Measurements from ENCODE around the gene FRMPD3.
"Not testable (repeated sequence)": the region's sequence is repeated elsewhere in the genome, so short reads cannot be mapped to it uniquely, and the experiment has no call there.

Gene FRMPD3

DNA sequence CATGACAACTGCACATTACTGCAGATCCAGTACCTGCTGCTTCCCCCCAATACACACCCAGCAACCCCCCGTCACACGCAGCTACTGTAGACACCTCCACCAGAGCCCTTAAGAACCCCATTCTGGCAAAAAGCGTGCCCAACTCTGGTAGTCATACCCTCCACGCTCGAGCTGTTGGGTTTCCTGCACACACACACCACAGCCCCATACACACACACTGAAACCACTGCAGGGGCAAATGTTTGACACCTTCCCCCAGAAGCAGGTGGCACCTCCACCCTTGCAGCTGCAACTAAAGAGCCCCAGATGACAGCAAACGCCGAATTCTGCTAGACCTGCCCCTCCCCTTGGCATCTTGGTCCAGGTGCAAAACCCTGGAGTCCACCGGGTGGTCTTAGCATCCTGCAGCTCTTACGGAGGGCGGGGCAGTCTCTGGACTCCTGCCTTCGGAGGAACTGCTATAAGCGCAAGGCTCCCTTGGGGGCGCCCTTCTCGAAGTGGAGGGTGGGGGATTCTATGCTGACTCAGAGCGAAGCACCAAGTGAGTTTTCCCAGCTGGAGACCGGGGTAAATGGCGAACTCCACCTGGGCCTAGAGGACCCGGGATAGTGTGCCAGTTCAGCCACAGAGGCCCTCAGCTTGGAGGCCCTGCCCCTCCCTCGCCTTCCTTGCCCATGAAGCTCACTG, 1.5 kb downstream of the FRMPD3 start:
- H3K4me1 ChIP-seq (ENCODE audit: control insufficient read depth, insufficient read depth, low read length): peaks cover 3% of the 10 kb centered on the region
- no peak overlapping the region for H3K4me3 ChIP-seq (ENCODE audit: low read length)
- peaks cover 64% of the 10 kb centered on the region for H3K27me3 ChIP-seq (replicated peaks; ENCODE audit: control insufficient read depth, insufficient read depth, low read length)
- no peak for DNase-seq (ENCODE audit: low read depth)
- H3K9ac ChIP-seq (ENCODE audit: low read length): no peak overlapping the region
- no peaks in the 10 kb centered on the region for H3K9me3 ChIP-seq (ENCODE audit: control insufficient read depth, low read length)
- no peaks in the 10 kb centered on the region for H3K36me3 ChIP-seq (ENCODE audit: control insufficient read depth, insufficient read depth, low read length, severe bottlenecking)

DNA sequence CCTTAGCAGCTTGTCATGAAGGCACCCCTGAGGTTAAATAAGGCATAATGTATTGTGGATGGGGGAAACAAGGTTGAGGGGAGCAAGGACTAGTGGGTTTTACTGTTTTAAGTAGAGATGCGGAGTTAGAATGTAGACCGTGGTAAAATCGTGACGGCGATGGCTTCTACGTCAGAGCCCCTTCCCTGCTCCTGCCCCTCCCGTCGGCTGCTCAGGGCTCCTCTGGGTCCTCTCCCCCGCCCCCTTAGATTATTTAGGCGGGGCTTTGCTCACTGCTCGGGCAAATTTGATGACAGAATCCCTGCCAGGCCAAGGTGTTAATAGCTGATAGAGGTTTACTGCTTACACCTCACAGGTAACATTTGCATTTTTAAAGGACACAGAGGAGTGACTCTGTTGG, 2.3 kb downstream of the FRMPD3 start:
- Histone ChIP-seq H3K4me3 (ENCODE audit: low read length) (no peak overlapping the region), H3K9me3 (ENCODE audit: control insufficient read depth, low read length) (peaks cover 5% of the 10 kb centered on the region), H3K9ac (ENCODE audit: low read length) (no peak overlapping the region), H3K4me1 (ENCODE audit: control insufficient read depth, insufficient read depth, low read length) (peaks cover 3% of the 10 kb centered on the region), H3K36me3 (ENCODE audit: control insufficient read depth, insufficient read depth, low read length, severe bottlenecking) (no peaks in the 10 kb centered on the region), H3K27me3 (replicated peaks; ENCODE audit: control insufficient read depth, insufficient read depth, low read length) (peaks cover 61% of the 10 kb centered on the region)
- no peak for DNase-seq (ENCODE audit: low read depth)

DNA sequence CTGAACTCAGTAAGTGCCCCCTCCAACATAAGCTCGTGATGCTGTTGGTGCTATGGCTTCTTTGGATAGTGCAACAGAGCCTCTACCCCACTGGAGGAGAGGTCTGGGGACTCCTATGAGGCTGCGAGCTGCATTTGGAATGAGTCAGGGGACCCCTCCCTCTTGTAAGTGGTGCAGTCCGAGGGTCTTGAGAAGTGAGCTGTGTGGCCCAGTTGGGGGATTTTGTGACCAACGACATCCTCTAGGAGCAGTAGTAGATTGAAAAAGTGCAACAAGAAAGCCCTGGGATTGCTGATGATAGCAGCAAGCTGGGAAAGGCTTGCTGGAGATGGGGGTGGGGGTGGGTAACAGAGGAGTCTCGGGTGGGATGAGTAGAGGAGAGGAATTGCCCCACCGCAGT, 3.1 kb downstream of the FRMPD3 start:
- no peak overlapping the region for H3K4me3 ChIP-seq (ENCODE audit: low read length)
- H3K4me1 ChIP-seq (ENCODE audit: control insufficient read depth, insufficient read depth, low read length): peaks cover 3% of the 10 kb centered on the region
- peaks cover 9% of the 10 kb centered on the region for H3K9me3 ChIP-seq (ENCODE audit: control insufficient read depth, low read length)
- peaks cover 67% of the 10 kb centered on the region for H3K27me3 ChIP-seq (replicated peaks; ENCODE audit: control insufficient read depth, insufficient read depth, low read length)
- no peaks in the 10 kb centered on the region for H3K36me3 ChIP-seq (ENCODE audit: control insufficient read depth, insufficient read depth, low read length, severe bottlenecking)
- DNase-seq (ENCODE audit: low read depth): no peak
- H3K9ac ChIP-seq (ENCODE audit: low read length): no peak overlapping the region

DNA sequence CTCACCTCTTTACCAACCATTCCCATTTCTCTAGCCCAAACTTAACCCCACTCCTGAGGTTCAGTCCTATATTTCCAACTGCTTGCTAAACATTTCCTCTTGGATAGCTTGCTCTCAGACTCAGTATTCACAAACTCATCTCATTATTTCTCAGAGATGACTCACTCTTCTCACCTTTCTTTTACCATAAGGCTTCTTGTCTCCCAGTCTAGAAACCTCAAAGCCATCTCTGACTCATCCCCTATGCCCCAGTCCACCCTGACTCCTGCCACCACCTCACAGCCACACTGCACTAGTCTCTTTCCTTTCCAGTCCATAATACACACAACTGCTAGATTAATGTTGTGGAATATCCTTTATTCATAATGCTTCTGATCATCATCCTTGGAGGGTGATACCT, 4.8 kb downstream of the FRMPD3 start:
- no peak for DNase-seq (ENCODE audit: low read depth)
- no peak overlapping the region for H3K4me3 ChIP-seq (ENCODE audit: low read length)
- H3K27me3 ChIP-seq (replicated peaks; ENCODE audit: control insufficient read depth, insufficient read depth, low read length): peaks cover 68% of the 10 kb centered on the region

DNA sequence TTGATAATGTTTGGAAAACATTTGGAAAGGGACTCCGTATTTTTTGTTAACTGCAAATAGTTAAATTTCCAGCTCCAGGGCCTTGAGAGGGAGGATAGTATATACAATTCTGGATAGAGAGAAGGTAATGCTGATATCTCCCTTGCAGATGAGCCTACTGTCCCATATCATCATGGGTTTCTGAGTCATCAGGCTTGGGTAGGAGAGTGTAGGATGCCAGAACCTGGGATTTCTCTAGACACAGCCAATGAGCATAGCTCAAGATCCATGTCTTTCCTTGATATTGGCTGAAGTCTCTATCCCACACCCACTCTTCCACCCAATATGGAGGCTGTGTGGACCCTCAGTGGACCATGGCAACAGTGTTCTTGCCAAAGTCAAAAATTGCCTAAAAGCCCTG, 7.8 kb downstream of the FRMPD3 start:
- no peaks in the 10 kb centered on the region for H3K36me3 ChIP-seq (ENCODE audit: control insufficient read depth, insufficient read depth, low read length, severe bottlenecking)
- no peak for DNase-seq (ENCODE audit: low read depth)
- H3K9me3 ChIP-seq (ENCODE audit: control insufficient read depth, low read length): peaks cover 9% of the 10 kb centered on the region
- H3K27me3 ChIP-seq (replicated peaks; ENCODE audit: control insufficient read depth, insufficient read depth, low read length): peaks cover 75% of the 10 kb centered on the region
- H3K4me1 ChIP-seq (ENCODE audit: control insufficient read depth, insufficient read depth, low read length): no peaks in the 10 kb centered on the region
- H3K4me3 ChIP-seq (ENCODE audit: low read length): no peak overlapping the region
- H3K9ac ChIP-seq (ENCODE audit: low read length): no peak overlapping the region

More for the DNA sequence above, 4.8 kb downstream of the FRMPD3 start:
- H3K9me3 ChIP-seq (ENCODE audit: control insufficient read depth, low read length): peaks cover 9% of the 10 kb centered on the region
- H3K9ac ChIP-seq (ENCODE audit: low read length): no peak overlapping the region
- H3K4me1 ChIP-seq (ENCODE audit: control insufficient read depth, insufficient read depth, low read length): no peaks in the 10 kb centered on the region
- no peaks in the 10 kb centered on the region for H3K36me3 ChIP-seq (ENCODE audit: control insufficient read depth, insufficient read depth, low read length, severe bottlenecking)

DNA sequence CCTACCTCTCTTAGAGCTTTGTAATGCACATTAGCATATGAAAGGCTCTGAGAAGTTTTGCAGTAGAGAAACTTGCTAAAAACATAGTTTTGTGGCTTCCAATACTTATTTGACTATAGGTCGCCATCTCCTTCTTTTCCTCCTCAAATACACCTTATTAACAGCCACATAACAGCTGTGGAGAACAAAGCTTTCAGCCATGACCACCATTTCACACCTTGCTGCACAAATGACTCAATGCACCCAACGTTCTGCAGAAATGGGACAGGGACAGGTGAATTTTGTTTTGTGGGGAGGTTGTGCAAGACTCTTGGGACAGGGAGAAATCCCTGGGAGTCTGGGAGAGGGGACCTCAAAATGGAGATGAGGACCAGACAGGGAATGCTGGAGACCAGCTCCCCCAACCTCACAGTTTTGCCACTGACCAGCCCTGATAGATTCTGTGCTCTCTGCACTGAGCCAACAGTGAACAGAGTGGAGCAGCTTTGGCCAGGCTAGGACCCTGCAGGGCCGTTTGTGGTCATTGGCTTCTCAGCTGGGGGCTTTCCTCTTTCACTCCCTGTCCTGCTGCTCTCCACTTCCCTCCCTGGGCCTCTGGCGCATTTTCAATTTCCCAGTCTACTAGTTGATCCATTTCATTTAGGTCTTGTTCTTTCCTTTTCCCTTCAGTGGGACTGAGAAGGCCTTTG, 16.6 kb downstream of the FRMPD3 start:
- Histone ChIP-seq H3K36me3 (ENCODE audit: control insufficient read depth, insufficient read depth, low read length, severe bottlenecking) (no peaks in the 10 kb centered on the region), H3K4me3 (ENCODE audit: low read length) (no peak overlapping the region), H3K4me1 (ENCODE audit: control insufficient read depth, insufficient read depth, low read length) (no peaks in the 10 kb centered on the region), H3K9ac (ENCODE audit: low read length) (no peak overlapping the region), H3K27me3 (replicated peaks; ENCODE audit: control insufficient read depth, insufficient read depth, low read length) (peaks cover 57% of the 10 kb centered on the region), H3K9me3 (ENCODE audit: control insufficient read depth, low read length) (peaks cover 11% of the 10 kb centered on the region)
- no peak for DNase-seq (ENCODE audit: low read depth)

DNA sequence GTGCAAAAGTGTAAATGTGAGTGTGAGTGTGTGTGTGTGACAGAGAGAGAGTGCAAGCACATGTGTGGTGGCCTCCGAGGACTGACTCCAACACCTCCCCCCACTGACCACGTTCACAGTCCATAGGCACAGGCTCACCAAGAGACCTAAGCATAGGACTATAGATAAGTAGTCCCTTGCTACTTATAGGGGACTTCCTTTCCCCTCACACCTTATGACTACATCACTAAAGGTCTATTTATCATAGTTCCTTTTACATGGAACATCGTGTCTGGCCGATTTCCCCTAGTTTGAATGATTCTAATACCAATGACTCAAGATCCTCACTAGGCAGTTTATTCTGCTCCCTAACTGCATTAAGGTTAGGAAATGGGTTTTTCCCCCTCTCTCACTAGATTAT, 17.8 kb downstream of the FRMPD3 start:
- H3K4me1 ChIP-seq (ENCODE audit: control insufficient read depth, insufficient read depth, low read length): no peaks in the 10 kb centered on the region
- H3K9ac ChIP-seq (ENCODE audit: low read length): no peak overlapping the region
- no peak for DNase-seq (ENCODE audit: low read depth)
- H3K36me3 ChIP-seq (ENCODE audit: control insufficient read depth, insufficient read depth, low read length, severe bottlenecking): no peaks in the 10 kb centered on the region
- H3K9me3 ChIP-seq (ENCODE audit: control insufficient read depth, low read length): peaks cover 11% of the 10 kb centered on the region
- H3K27me3 ChIP-seq (replicated peaks; ENCODE audit: control insufficient read depth, insufficient read depth, low read length): peaks cover 51% of the 10 kb centered on the region
- H3K4me3 ChIP-seq (ENCODE audit: low read length): no peak overlapping the region

DNA sequence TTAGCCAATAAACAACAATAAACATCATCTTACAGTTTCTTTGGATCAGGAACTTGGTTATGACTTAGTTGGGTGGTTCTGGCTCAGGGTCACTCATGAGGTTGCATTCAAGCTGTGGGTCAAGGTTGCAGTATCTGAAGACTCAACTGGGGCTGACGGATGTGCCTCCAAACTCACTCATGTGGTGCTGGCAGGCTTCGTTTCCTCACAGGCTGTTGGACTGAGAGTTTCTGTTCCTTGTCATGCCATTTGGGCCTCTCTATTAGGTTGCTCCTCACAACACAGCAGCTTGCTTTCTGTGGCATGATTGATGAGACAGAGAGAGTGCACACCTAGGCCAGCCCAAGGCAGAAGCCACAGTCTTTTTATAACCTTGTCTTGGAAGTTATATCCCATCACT, 20.7 kb downstream of the FRMPD3 start:
- H3K36me3 ChIP-seq (ENCODE audit: control insufficient read depth, insufficient read depth, low read length, severe bottlenecking): no peaks in the 10 kb centered on the region

DNA sequence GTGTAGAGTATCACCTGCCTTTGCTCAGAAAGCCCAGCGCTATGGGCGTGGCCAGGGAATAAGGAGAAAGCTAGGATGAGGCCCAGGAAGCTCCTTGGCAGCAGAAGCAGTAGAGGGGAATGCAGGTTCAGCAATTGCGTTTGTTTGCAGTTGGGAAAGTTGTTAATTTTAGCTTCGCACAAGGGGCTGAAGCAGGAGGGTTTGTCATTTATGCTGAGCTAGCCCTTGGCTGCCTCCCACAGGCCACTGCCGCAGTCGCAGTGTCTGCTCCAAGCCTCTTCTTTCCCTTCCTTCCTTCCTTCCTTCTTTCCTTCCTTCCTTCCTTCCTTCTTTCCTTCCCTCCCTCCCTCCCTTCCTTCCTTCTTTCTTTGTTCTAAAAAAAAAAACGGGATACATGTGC, 21.5 kb downstream of the FRMPD3 start:
- Histone ChIP-seq H3K27me3 (replicated peaks; ENCODE audit: control insufficient read depth, insufficient read depth, low read length) (peaks cover 30% of the 10 kb centered on the region), H3K9me3 (ENCODE audit: control insufficient read depth, low read length) (peaks cover 11% of the 10 kb centered on the region), H3K4me3 (ENCODE audit: low read length) (no peak overlapping the region), H3K4me1 (ENCODE audit: control insufficient read depth, insufficient read depth, low read length) (no peaks in the 10 kb centered on the region), H3K9ac (ENCODE audit: low read length) (no peak overlapping the region), H3K36me3 (ENCODE audit: control insufficient read depth, insufficient read depth, low read length, severe bottlenecking) (no peaks in the 10 kb centered on the region)
- DNase-seq (ENCODE audit: low read depth): no peak

More for the DNA sequence above, 20.7 kb downstream of the FRMPD3 start:
- no peaks in the 10 kb centered on the region for H3K4me1 ChIP-seq (ENCODE audit: control insufficient read depth, insufficient read depth, low read length)
- DNase-seq (ENCODE audit: low read depth): no peak
- H3K4me3 ChIP-seq (ENCODE audit: low read length): no peak overlapping the region
- peaks cover 38% of the 10 kb centered on the region for H3K27me3 ChIP-seq (replicated peaks; ENCODE audit: control insufficient read depth, insufficient read depth, low read length)
- H3K9ac ChIP-seq (ENCODE audit: low read length): no peak overlapping the region
- H3K9me3 ChIP-seq (ENCODE audit: control insufficient read depth, low read length): peaks cover 11% of the 10 kb centered on the region

DNA sequence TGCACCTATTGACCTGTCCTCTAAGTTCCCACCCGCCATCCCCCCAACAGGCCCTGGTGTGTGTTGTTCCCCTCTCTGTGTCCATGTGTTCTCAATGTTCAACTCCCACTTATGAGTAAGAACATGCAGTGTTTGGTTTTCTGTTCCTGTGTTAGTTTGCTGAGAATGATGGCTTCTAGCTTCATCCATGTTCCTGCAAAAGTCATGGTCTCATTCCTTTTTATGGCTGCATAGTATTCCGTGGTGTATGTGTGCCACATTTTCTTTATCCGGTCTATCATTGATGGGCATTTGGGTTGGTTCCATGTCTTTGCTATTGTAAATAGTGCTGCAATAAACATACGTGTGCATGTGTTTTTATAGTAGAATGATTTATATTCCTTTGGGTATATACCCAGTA, 22.0 kb downstream of the FRMPD3 start:
- H3K4me3 ChIP-seq (ENCODE audit: low read length); H3K9ac ChIP-seq (ENCODE audit: low read length); DNase-seq (ENCODE audit: low read depth); H3K36me3 ChIP-seq (ENCODE audit: control insufficient read depth, insufficient read depth, low read length, severe bottlenecking); H3K4me1 ChIP-seq (ENCODE audit: control insufficient read depth, insufficient read depth, low read length): not testable (repeated sequence)
- Histone ChIP-seq H3K9me3 (ENCODE audit: control insufficient read depth, low read length) (peaks cover 11% of the 10 kb centered on the region), H3K27me3 (replicated peaks; ENCODE audit: control insufficient read depth, insufficient read depth, low read length) (peaks cover 29% of the 10 kb centered on the region)

DNA sequence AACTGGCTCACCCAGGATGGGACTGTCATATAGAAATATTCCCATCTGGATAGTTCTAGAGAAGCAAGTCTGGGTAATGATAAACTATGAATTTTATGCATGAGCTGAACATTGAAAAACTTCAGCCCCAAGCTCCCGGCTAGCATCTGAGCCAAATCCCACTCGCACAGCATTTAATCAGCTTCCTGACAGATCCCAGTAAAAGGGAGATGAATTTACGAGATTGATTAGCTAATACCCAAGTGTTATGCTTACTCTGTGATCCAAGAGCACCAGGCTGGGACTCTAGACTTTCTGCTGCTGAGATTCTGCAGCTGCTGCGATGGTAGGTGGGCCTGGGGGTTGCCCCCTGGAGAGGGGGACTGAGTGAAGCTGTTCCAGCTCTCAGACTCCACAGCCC, 28.0 kb downstream of the FRMPD3 start:
- Histone ChIP-seq H3K4me1 (ENCODE audit: control insufficient read depth, insufficient read depth, low read length) (no peaks in the 10 kb centered on the region), H3K27me3 (replicated peaks; ENCODE audit: control insufficient read depth, insufficient read depth, low read length) (peaks cover 53% of the 10 kb centered on the region), H3K4me3 (ENCODE audit: low read length) (no peak overlapping the region), H3K36me3 (ENCODE audit: control insufficient read depth, insufficient read depth, low read length, severe bottlenecking) (no peaks in the 10 kb centered on the region), H3K9ac (ENCODE audit: low read length) (no peak overlapping the region), H3K9me3 (ENCODE audit: control insufficient read depth, low read length) (no peaks in the 10 kb centered on the region)
- DNase-seq (ENCODE audit: low read depth): no peak
